Measurements from ENCODE around the gene CDKN1A.
A peak's percentile ranks its signal among the peaks of the same experiment; 100 is the strongest.
"Not testable (repeated sequence)": the region's sequence is repeated elsewhere in the genome, so short reads cannot be mapped to it uniquely, and the experiment has no call there.

Gene CDKN1A

GRCh38 chr6:36722879-36723278, 44.4 kb downstream of the CDKN1A start:
- DNase-seq: no peak

DNA sequence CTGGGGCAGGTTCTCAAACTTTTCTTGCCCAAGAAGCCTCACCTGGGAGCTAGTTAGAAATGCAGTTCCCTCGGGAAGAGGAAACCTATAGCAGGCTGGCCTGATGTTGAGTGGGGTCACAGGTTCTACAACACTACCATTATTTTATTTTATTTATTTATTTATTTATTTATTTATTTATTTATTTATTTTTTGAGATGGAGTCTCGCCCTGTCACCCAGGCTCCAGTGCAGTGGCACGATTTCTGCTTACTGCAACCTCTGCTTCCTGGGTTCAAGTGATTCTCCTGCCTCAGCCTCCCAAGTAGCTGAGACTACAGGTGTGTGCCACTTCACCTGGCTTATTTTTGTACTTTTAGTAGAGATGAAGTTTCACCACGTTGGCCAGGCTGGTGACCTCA, 45.5 kb downstream of the CDKN1A start:
- DNase-seq: not testable (repeated sequence)

GRCh38 chr6:36724514-36725390, 46.2 kb downstream of the CDKN1A start:
- DNase-seq: peak; percentile 42

- DNase-seq: no peak
Measured at GRCh38 chr6:36725581-36725980, 47.1 kb downstream of the CDKN1A start.

DNA sequence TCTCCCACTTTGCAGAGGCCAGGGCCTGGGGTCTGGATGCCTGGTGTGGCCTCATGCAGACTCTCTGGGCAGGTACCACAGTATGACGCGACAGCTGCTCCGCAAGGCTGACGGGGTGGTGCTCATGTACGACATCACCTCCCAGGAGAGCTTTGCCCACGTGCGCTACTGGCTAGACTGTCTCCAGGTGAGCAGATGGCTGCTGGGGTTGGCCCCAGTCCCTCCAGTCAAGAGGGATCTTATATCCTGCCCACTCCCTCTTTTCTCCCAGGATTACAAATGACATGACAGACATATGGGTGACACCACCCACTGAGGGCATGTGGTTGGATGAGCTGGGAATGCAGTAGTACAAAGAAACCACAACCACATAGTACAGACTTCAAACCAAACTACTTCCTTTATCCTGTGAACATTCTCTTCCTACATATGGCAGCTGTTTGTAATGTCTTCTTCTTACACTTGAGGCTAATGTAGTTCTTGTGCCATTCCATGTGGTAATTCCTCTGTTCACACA, 49.0 kb downstream of the CDKN1A start:
- peak; percentile 5 for DNase-seq

DNA sequence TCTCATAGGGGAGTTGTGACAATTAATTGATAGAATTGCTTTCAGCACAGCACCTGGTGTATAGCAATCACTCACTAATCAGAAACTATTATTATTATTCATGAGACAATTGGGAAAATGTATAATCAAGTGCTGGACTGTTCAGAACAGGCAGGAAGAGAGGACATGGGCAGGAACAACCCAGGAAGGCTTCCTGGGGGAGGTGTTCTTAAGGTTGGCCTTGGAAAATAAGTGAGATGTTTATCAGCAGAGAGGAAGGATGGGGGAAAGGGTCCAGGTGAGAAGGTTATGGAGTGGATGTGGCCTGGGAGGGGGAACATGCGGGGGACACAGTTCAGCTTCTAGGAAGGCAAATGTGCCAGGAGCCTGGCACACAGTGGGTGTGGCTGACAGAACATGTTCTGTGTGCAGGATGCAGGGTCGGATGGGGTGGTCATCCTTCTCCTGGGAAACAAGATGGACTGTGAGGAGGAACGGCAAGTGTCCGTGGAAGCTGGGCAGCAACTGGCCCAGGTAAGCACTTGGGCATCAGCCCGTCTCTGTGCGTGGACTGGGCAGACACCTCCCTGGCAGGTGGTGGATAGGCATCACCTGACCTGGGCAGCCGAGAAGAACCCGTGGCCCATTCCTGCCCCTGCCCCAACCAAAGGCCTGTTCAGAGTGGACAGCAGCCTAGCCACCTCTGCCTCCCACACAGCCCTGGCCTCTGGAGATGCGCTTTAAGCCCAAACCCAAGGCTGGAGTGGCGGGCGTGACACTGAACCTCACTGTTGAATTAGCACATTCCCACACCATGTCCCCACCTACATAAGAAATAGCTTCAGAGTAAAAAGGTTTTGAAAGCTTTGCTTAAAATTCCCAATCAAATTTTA, 50.0 kb downstream of the CDKN1A start:
- DNase-seq: no peak

DNA sequence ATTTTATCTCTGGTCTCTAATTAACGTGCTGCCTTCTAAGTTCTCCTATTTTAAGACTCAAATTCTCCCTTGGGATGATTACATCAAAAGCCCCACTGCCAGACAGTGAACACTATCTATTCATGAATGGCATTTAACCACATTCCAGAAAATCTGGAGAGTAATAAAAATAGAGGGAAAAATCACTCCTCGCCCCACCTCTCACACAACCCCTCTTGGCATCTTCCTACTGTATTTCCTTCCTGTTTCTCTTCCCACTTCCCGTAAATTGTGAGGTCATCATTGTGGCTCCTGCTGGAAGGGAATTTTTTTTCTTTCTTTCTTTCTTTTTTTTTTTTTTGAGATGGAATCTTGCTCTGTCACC, 50.6 kb downstream of the CDKN1A start:
- no peak for DNase-seq

DNA sequence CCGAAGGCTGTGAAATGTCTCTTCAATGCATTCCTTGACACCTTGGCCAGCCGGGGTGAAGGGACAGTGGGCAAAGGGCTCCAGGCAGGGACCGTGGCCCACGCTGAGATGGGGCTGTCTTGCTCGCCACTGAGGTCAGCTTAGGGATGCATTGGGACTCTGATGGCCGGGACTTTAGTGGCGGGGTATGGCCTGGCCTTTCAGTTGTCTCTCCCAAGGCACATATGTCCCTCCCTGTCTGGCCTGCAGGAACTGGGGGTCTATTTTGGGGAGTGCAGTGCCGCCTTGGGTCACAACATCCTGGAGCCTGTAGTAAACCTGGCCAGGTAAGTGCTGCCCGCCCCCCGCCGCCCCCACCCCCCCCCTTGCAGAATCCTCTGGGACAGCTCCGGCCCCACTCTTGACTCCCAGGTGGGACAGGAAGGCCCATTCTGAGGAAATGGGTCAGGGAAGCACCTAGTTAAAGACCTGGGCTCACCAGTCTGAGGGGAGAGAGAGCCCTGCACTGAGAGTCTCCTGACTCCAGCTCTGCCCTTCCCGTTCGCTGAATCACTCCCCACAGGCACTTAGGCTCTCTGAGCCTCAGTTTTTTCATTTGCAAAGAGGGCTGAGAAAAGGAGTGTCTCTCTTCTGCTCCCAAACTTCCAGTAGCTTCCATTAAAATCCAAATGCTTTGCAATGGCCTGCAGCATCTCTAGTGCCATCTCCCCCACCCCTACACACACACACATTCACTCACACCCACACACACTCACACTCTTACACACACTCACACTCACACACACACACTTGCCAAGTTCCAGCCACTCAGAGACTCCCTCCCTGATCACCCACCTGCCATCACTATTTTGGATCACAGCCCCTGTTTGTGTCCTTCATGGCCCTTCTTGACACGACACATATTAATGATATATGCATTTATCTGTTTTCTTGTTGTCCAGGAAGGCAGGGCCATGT, 52.2 kb downstream of the CDKN1A start:
- no peak for DNase-seq

GRCh38 chr6:36731622-36732310, 53.3 kb downstream of the CDKN1A start:
- DNase-seq: no peak

GRCh38 chr6:36733300-36733699, 54.8 kb downstream of the CDKN1A start:
- no peak for DNase-seq

GRCh38 chr6:36734486-36735060, 56.1 kb downstream of the CDKN1A start:
- DNase-seq: no peak

DNA sequence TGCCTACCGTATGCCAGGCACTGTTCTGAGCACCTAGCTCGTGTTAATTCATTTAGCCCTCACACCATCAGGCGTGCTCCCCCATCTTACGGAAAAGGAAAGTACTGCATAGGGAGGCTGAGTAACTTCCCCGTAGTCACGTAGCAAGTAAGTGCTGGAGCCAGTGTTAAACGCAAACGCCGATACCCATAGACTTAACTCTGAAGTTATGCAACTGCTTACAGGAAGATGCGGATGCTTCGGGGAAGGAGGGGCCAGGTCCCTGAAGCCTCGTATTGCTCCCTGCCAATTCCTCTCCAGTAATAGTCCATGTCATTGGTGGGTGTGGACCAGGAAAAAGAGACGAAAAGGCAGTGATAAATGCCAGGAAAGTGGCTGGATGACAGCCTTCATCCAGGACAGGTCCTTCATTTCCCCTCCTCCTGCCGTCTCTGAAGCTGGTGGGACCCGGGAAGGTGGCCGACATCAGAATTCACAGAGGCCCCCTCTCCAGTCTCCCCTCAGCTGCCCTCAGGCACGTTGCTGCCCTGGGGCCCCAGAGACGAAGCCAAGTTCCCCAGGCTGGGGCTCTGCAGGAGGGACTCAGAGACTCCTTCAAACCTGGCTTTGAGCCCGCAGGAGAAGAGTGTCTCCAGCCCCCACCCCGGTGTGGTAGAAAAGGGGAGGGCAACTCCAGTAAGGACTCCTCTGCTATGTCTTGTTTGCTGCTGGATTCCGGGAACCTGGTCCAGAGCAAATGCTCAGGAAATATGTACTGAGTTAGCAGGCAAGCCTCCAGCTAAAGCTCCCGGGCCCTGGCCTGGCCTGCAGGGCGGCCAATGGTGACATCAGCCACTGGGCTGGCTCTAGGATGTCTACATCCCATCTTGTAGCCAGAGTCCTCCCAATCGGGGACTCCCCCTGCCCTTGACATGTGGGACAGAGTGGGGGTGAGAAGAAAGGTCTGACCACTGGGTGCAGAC, 56.9 kb downstream of the CDKN1A start:
- DNase-seq: peak; percentile 46
